GM12878 (cell line): Measurements from ENCODE around the gene SYDE2. TPM values are rescaled to one million over a fixed set of nuclear protein-coding genes. Genes with fewer than 3 reads are reported as not detected.

Experiments used
- ATAC-seq: fragments of 200-7000 bp; cut with Tn5 transposase; 3 replicates; pipeline ENCODE4 v1.9.1; 2020; ENCODE audit warnings: mild to moderate bottlenecking, moderate library complexity
- BruUV-seq: library from RNA; stranded (reverse); fragments of 400-500 nt; replicated peaks from 2 replicates; lab custom pipeline; 2021; lab: Mats Ljungman, UMichigan
- CTCF ChIA-PET: fragments of 300-600 bp; sonication (Branson Sonifier 250); formaldehyde crosslinking; extraction: SDS; loops from one replicate; lab custom pipeline; 2021; ENCODE audit warnings: inconsistent platforms; lab: Yijun Ruan, JAX
- POLR2A ChIA-PET: fragments of 350-600 bp; formaldehyde crosslinking; extraction: SDS; loops from one replicate; lab custom pipeline; 2021; ENCODE audit warnings: inconsistent platforms; lab: Charles Lee
- RAD21 ChIA-PET: fragments of 300-600 bp; sonication (Branson Sonifier 250); formaldehyde crosslinking; loops from one replicate; lab custom pipeline; 2023; ENCODE audit warnings: antibody characterized with exemption; ENCODE audit not compliant: unreplicated experiment; lab: Charles Lee
- SMC1A ChIA-PET: fragments of 300-600 bp; sonication (Branson Sonifier 250); formaldehyde crosslinking; loops from one replicate; lab custom pipeline; 2023; ENCODE audit not compliant: unreplicated experiment, uncharacterized antibody; lab: Charles Lee
- DNase-seq: peaks from one replicate; pipeline ENCODE4 v3.0.0-alpha.2; 2011; ENCODE audit warnings: low read depth, low spot score
- FAIRE-seq: peaks from 3 replicates; lab custom pipeline; 2011; peaks lifted over from hg19 to GRCh38; lab: Jason Lieb, UNC
- H2AFZ ChIP-seq: 2 replicates; pipeline ENCODE4 v1.6.0; 2011; ENCODE audit warnings: low read depth, low read length, control low read depth; ENCODE audit not compliant: control insufficient read depth
- H3K27ac ChIP-seq: 2 replicates; pipeline ENCODE4 v1.5.1; 2011; ENCODE audit warnings: control low read depth; ENCODE audit not compliant: control insufficient read depth, insufficient read depth
- H3K27me3 ChIP-seq, 2 experiments: replicated peaks in 1 of 2; 2 replicates each; pipeline versions ENCODE4 v1.6.0 to v1.6.1; 2011; ENCODE audit warnings: low read length in 1 of 2; ENCODE audit not compliant: control insufficient read depth in 2 of 2, insufficient read depth in 2 of 2
- H3K36me3 ChIP-seq, 2 experiments: 2 replicates each; pipeline ENCODE4 v1.5.1; 2011; ENCODE audit warnings: low read length in 1 of 2; ENCODE audit not compliant: control insufficient read depth in 2 of 2, insufficient read depth in 2 of 2
- H3K4me1 ChIP-seq: 2 replicates; pipeline ENCODE4 v1.6.1; 2011; ENCODE audit warnings: mild to moderate bottlenecking, low read length, moderate library complexity, mixed read lengths; ENCODE audit not compliant: control insufficient read depth, insufficient read depth
- H3K4me2 ChIP-seq: 2 replicates; pipeline ENCODE4 v1.6.0; 2011; ENCODE audit warnings: control low read depth; ENCODE audit not compliant: control insufficient read depth, insufficient read depth
- H3K4me3 ChIP-seq: fragments of 200-600 bp; sonication (generic); 2 replicates; pipeline ENCODE4 v1.5.1; 2016
- H3K79me2 ChIP-seq: 2 replicates; pipeline ENCODE4 v1.6.0; 2011; ENCODE audit warnings: low read length; ENCODE audit not compliant: control insufficient read depth, insufficient read depth
- H3K9ac ChIP-seq: 2 replicates; pipeline ENCODE4 v1.8.0; 2011; ENCODE audit warnings: low read length, control low read depth, mixed read lengths; ENCODE audit not compliant: control insufficient read depth, insufficient read depth
- H3K9me3 ChIP-seq: replicated peaks from 3 replicates; pipeline ENCODE4 v1.5.1; 2011; ENCODE audit warnings: mild to moderate bottlenecking, low read length; ENCODE audit not compliant: control insufficient read depth, insufficient read depth
- H4K20me1 ChIP-seq: 2 replicates; pipeline ENCODE4 v1.6.0; 2011; ENCODE audit not compliant: control insufficient read depth, insufficient read depth
- BMI1 ChIP-seq: fragments of 450-650 bp; IDR thresholded peaks from 2 replicates; pipeline ENCODE4 v1.6.1; 2016; ENCODE audit warnings: mild to moderate bottlenecking, moderate library complexity, borderline replicate concordance
- KLF5 ChIP-seq: fragments of 450-650 bp; IDR thresholded peaks from 2 replicates; pipeline ENCODE4 v1.6.1; 2014; ENCODE audit warnings: mild to moderate bottlenecking; ENCODE audit not compliant: partially characterized antibody
- RELB ChIP-seq: fragments of 450-650 bp; IDR thresholded peaks from 2 replicates; pipeline ENCODE4 v1.6.1; 2017; ENCODE audit warnings: low read depth, mild to moderate bottlenecking, moderate library complexity
- WGBS: methylation state at CpG from one replicate; pipeline ENCODE4 v1.1.6; 2016; ENCODE audit warnings: low lambda C conversion rate; ENCODE audit not compliant: insufficient replicate concordance, insufficient coverage; ENCODE audit errors: missing lambda C conversion rate; 5-methylcytosine and 5-hydroxymethylcytosine counted together
- in situ Hi-C: fragments of 300-500 bp; cut with MboI; formaldehyde crosslinking; loops from 9 replicates; pipeline ENCODE4 v1.14.3; 2018; ENCODE audit warnings: mixed read lengths
- intact Hi-C: fragments of 100-400 bp; cut with micrococcal nuclease; formaldehyde crosslinking; loops from one replicate; pipeline ENCODE4 v1.14.2; 2022; ENCODE audit not compliant: unreplicated experiment
- polyA plus RNA-seq, 11 experiments: library from polyadenylated mRNA; depleted of rRNA in 4 of 11; unstranded in 6 of 11; stranded (reverse) in 5 of 11; fragments of >200 nt; fragmentation: Nextera tagmentation in 4 of 11; fragmentation: Illumina TruSeq in 1 of 11; extraction: Ambion mirVana in 4 of 11; extraction: Trizol in 1 of 11; gene quantifications; 1 replicate in 1 of 11; 2 replicates in 10 of 11; pipeline versions ENCODE4 v1.2.1 to v1.2.3, GENCODE V29; 2011 to 2016; ENCODE audit warnings: inconsistent platforms in 2 of 11, missing spikeins in 2 of 11, low read depth in 1 of 11
- total RNA-seq, 4 experiments: library from RNA; depleted of rRNA in 3 of 4; stranded (reverse); fragments of >200 nt in 3 of 4; fragmentation: Illumina TruSeq in 1 of 4; extraction: Trizol in 1 of 4; gene quantifications; 2 replicates each; pipeline versions ENCODE4 v1.2.1 to v1.2.3, GENCODE V29; 2013 to 2021

The SYDE2 gene
- total and polyA plus RNA-seq, 10 of the 15 experiments (the other 5 are each of a cell fraction or from before 2014, with no cell fraction given) = 0.37 to 4.1 (median 1.8) TPM; not detected in 1

- ChIA-PET RAD21 (no interaction called here), POLR2A (no interaction called here), SMC1A (no interaction called here), CTCF (no interaction called here)
- intact Hi-C loops (no loop called here), in situ Hi-C loops (no loop called here)
- 43% methylated on average over 2 of the region's 2 CpGs for WGBS
- Histone ChIP-seq H3K4me3 (no peak overlapping the region), H3K9me3 (no peaks in the 10 kb centered on the region), H3K79me2 (no peaks in the 10 kb centered on the region), H3K27me3 (peaks cover 0 to 4% of the 10 kb centered on the region in 2 experiments; a peak in 1 of 4 replicates), H3K4me2 (no peak overlapping the region), H4K20me1 (no peaks in the 10 kb centered on the region; the same call in 1 of the 2 replicates), H2AFZ (no peak overlapping the region), H3K27ac (no peak overlapping the region), H3K9ac (no peak overlapping the region), H3K4me1 (no peaks in the 10 kb centered on the region), H3K36me3 (no peaks in the 10 kb centered on the region)
- no TSS peak for BruUV-seq
- FAIRE-seq (no peak), ATAC-seq (no peak), DNase-seq (no peak)
- no peak for TF ChIP-seq KLF5
These were observed 7.7 kb upstream of the SYDE2 start for GRCh38 chr1:85208488-85208887.

GRCh38 chr1:85203573-85204171, 2.9 kb upstream of the SYDE2 start:
- Histone ChIP-seq H3K27me3 (peaks cover 0 to 3% of the 10 kb centered on the region in 2 experiments; a peak in 3 of 4 replicates), H4K20me1 (no peaks in the 10 kb centered on the region; the same call in 1 of the 2 replicates), H3K79me2 (peaks cover 4% of the 10 kb centered on the region), H3K4me3 (no peak overlapping the region), H3K9me3 (no peaks in the 10 kb centered on the region), H3K36me3 (no peaks in the 10 kb centered on the region), H3K9ac (no peak overlapping the region), H3K4me2 (no peak overlapping the region), H2AFZ (no peak overlapping the region), H3K27ac (no peak overlapping the region), H3K4me1 (no peaks in the 10 kb centered on the region)
- in situ Hi-C loops (no loop called here), intact Hi-C loops (loop anchor here (5.0 kb wide), 1 partner anchor 49 kb away; no protein-coding TSS in a partner anchor)
- POLR2A ChIA-PET = no interaction called here
- no peak for DNase-seq
- TF ChIP-seq RELB (no peak), BMI1 (no peak)
- FAIRE-seq = no peak
- SMC1A ChIA-PET = interaction anchor here (0.6 kb wide), 1 partner anchor 193 kb away, joined by 3 read pairs; no protein-coding TSS in a partner anchor
- RAD21 ChIA-PET = no interaction called here
- 87% methylated on average over 2 of the region's 2 CpGs for WGBS
- CTCF ChIA-PET = no interaction called here
- ATAC-seq = no peak
- BruUV-seq = no TSS peak
